K562 (cell line): Measurements from ENCODE around the gene GPR142. TPM values are rescaled to one million over a fixed set of nuclear protein-coding genes. Genes with fewer than 3 reads are reported as not detected.

Experiments
- BCOR ChIP-seq: fragments of 450-650 bp; IDR thresholded peaks from 2 replicates; pipeline ENCODE4 v1.6.1; 2016
- CC2D1A ChIP-seq: fragments of 450-650 bp; IDR thresholded peaks from 2 replicates; pipeline ENCODE4 v1.6.1; 2017; ENCODE audit warnings: mild to moderate bottlenecking
- CHD1 ChIP-seq: fragments of 200-600 bp; sonication (generic); IDR thresholded peaks from one replicate; pipeline ENCODE4 v1.6.1; 2012; ENCODE audit warnings: mild to moderate bottlenecking, moderate library complexity, low read length, inconsistent platforms
- CHD4 ChIP-seq: fragments of 200-600 bp; sonication (generic); IDR thresholded peaks from 3 replicates; pipeline ENCODE4 v1.6.1; 2012; ENCODE audit warnings: low read depth, mild to moderate bottlenecking, mixed read lengths, low read length, inconsistent platforms; ENCODE audit not compliant: insufficient read depth, insufficient replicate concordance, poor library complexity, severe bottlenecking
- CTBP1 ChIP-seq: fragments of 450-650 bp; IDR thresholded peaks from 2 replicates; pipeline ENCODE4 v1.6.1; 2016; ENCODE audit warnings: borderline replicate concordance
- DLX4 ChIP-seq: fragments of 250-450 bp; sonication (Bioruptor Pico); IDR thresholded peaks from 2 replicates; pipeline ENCODE4 v1.6.1; 2021; ENCODE audit warnings: mild to moderate bottlenecking
- DPF2 ChIP-seq: fragments of 450-650 bp; IDR thresholded peaks from 2 replicates; pipeline ENCODE4 v1.6.1; 2016
- ELF4 ChIP-seq: fragments of 450-650 bp; formaldehyde crosslinking; IDR thresholded peaks from 2 replicates; pipeline ENCODE4 v1.4.0; 2022; ENCODE audit warnings: missing genetic modification characterization
- GABPB1 ChIP-seq: sonication (generic); formaldehyde crosslinking; IDR thresholded peaks from 2 replicates; pipeline ENCODE4 v1.8.0; 2022; ENCODE audit warnings: mild to moderate bottlenecking, missing genetic modification reagents
- GTF2F1 ChIP-seq: IDR thresholded peaks from 2 replicates; pipeline ENCODE4 v1.6.1; 2011; ENCODE audit warnings: low read depth, low read length, improper control_type of control experiment
- NFXL1 ChIP-seq: fragments of 450-650 bp; formaldehyde crosslinking; IDR thresholded peaks from 2 replicates; pipeline ENCODE4 v1.4.0; 2021; ENCODE audit warnings: mild to moderate bottlenecking
- NR3C1 ChIP-seq: sonication (generic); formaldehyde crosslinking; IDR thresholded peaks from 2 replicates; pipeline ENCODE4 v1.8.1; 2022; ENCODE audit warnings: missing genetic modification reagents
- NR4A1 ChIP-seq, 2 experiments: fragments of 250-450 bp in 1 of 2; fragments of 450-650 bp in 1 of 2; sonication (Bioruptor Pico) in 1 of 2; IDR thresholded peaks; 2 replicates each; pipeline versions ENCODE4 v1.4.0 to v1.6.1; 2016 to 2020; ENCODE audit warnings: mild to moderate bottlenecking in 2 of 2, missing compliant biosample characterization in 1 of 2, missing genetic modification characterization in 1 of 2, moderate library complexity in 1 of 2
- SMARCA4 ChIP-seq: fragments of 450-650 bp; IDR thresholded peaks from 2 replicates; pipeline ENCODE4 v1.6.1; 2016
- STAG1 ChIP-seq: sonication (generic); formaldehyde crosslinking; IDR thresholded peaks from 2 replicates; pipeline ENCODE4 v1.5.0; 2020; ENCODE audit warnings: missing genetic modification reagents, borderline replicate concordance
- TARDBP ChIP-seq: fragments of 450-650 bp; IDR thresholded peaks from 2 replicates; pipeline ENCODE4 v1.6.1; 2016
- ZFP91 ChIP-seq: sonication (generic); formaldehyde crosslinking; IDR thresholded peaks from 2 replicates; pipeline ENCODE4 v1.8.0; 2022; ENCODE audit warnings: mild to moderate bottlenecking, missing genetic modification reagents
- ZNF165 ChIP-seq: fragments of 250-450 bp; sonication (Bioruptor Pico); IDR thresholded peaks from 2 replicates; pipeline ENCODE4 v1.4.0; 2020; ENCODE audit warnings: borderline replicate concordance
- ZNF668 ChIP-seq: fragments of 250-450 bp; sonication (Bioruptor Pico); IDR thresholded peaks from 2 replicates; pipeline ENCODE4 v1.8.0; 2022; ENCODE audit warnings: mild to moderate bottlenecking, inconsistent platforms
- ZNF707 ChIP-seq: fragments of 250-450 bp; sonication (Bioruptor Pico); conservative IDR thresholded peaks from 2 replicates; pipeline ENCODE4 v1.8.0; 2022; ENCODE audit warnings: inconsistent platforms, mild to moderate bottlenecking, moderate library complexity
- polyA plus RNA-seq, 8 experiments: library from polyadenylated mRNA; depleted of rRNA in 4 of 8; stranded (reverse) in 5 of 8; unstranded in 3 of 8; fragments of >200 nt; fragmentation: Nextera tagmentation in 2 of 8; fragmentation: Illumina TruSeq in 1 of 8; extraction: Ambion mirVana in 2 of 8; extraction: Trizol in 1 of 8; gene quantifications; 2 replicates each; pipeline versions ENCODE4 v1.2.1 to v1.2.3, GENCODE V29; 2011 to 2014; ENCODE audit warnings: inconsistent platforms in 1 of 8, missing spikeins in 1 of 8
- total RNA-seq, 7 experiments: library from RNA; depleted of rRNA in 6 of 7; stranded (reverse); fragments of >200 nt in 6 of 7; fragmentation: Illumina TruSeq in 2 of 7; extraction: Trizol in 2 of 7; gene quantifications; 2 replicates each; pipeline versions ENCODE4 v1.2.1 to v1.2.3, GENCODE V29; 2011 to 2021; ENCODE audit warnings: low replicate concordance in 1 of 7
- TF ChIP-seq, protein P1 (sequence below): fragments of 250-450 bp; sonication (Bioruptor Pico); IDR thresholded peaks from 2 replicates; pipeline ENCODE4 v1.5.0; 2020; ENCODE audit warnings: mild to moderate bottlenecking
- TF ChIP-seq, protein P2 (sequence below), 2 experiments: IDR thresholded peaks; 2 replicates each; pipeline ENCODE4 v1.6.1; 2012; ENCODE audit warnings: improper control_type of control experiment in 2 of 2, low read depth in 2 of 2, low read length in 2 of 2, borderline replicate concordance in 1 of 2
- TF ChIP-seq, protein P3 (sequence below): sonication (generic); formaldehyde crosslinking; IDR thresholded peaks from 2 replicates; pipeline ENCODE4 v1.8.1; 2023; ENCODE audit warnings: mild to moderate bottlenecking, missing genetic modification reagents

The GPR142 gene
- total and polyA plus RNA-seq, 9 of the 15 experiments (the other 6 are each of a cell fraction or from before 2014, with no cell fraction given): not detected

DNA sequence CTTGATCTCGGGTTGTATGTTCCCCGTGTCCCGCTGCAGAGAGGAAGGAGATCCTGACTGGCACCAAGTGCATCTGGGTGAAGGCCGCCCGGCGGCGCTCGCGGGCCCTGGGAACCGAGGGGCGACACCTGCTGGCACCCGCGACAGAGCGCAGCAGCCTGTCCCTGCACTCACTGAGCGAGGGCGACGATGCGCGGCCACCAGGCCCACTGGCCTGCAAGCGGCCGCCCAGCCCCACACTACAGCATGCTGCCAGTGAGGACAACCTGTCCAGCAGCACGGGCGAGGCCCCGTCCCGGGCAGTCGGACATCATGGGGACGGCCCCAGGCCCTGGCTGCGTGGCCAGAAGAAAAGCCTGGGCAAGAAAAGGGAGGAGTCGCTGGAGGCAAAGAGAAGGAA is 13.2 kb upstream of the GPR142 start (continued):
- TF ChIP-seq DPF2: no peak
- TF ChIP-seq SMARCA4: no peak
- no peak for TF ChIP-seq NFXL1 (CRISPR knock-in tag)
- no peak for TF ChIP-seq CC2D1A
- TF ChIP-seq GABPB1 (CRISPR knock-in tag): peak; percentile 36; the same call in 1 of the 2 replicates
- peak; percentile 60; the same call in 1 of the 2 replicates for TF ChIP-seq CTBP1
- TF ChIP-seq ZNF707 (CRISPR knock-in tag): no peak
- TF ChIP-seq, protein P1, sequence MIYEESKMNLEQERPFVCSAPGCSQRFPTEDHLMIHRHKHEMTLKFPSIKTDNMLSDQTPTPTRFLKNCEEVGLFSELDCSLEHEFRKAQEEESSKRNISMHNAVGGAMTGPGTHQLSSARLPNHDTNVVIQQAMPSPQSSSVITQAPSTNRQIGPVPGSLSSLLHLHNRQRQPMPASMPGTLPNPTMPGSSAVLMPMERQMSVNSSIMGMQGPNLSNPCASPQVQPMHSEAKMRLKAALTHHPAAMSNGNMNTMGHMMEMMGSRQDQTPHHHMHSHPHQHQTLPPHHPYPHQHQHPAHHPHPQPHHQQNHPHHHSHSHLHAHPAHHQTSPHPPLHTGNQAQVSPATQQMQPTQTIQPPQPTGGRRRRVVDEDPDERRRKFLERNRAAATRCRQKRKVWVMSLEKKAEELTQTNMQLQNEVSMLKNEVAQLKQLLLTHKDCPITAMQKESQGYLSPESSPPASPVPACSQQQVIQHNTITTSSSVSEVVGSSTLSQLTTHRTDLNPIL: no peak
- TF ChIP-seq STAG1 (CRISPR knock-in tag): peak; percentile 53; the same call in 1 of the 2 replicates
- no peak for TF ChIP-seq GTF2F1
- no peak for TF ChIP-seq ELF4 (CRISPR knock-in tag)
- TF ChIP-seq NR3C1 (CRISPR knock-in tag): no peak
- TF ChIP-seq TARDBP: no peak
- no peak for TF ChIP-seq ZFP91 (CRISPR knock-in tag)
- no peak for TF ChIP-seq CHD4
- TF ChIP-seq BCOR: no peak
- TF ChIP-seq, protein P2, sequence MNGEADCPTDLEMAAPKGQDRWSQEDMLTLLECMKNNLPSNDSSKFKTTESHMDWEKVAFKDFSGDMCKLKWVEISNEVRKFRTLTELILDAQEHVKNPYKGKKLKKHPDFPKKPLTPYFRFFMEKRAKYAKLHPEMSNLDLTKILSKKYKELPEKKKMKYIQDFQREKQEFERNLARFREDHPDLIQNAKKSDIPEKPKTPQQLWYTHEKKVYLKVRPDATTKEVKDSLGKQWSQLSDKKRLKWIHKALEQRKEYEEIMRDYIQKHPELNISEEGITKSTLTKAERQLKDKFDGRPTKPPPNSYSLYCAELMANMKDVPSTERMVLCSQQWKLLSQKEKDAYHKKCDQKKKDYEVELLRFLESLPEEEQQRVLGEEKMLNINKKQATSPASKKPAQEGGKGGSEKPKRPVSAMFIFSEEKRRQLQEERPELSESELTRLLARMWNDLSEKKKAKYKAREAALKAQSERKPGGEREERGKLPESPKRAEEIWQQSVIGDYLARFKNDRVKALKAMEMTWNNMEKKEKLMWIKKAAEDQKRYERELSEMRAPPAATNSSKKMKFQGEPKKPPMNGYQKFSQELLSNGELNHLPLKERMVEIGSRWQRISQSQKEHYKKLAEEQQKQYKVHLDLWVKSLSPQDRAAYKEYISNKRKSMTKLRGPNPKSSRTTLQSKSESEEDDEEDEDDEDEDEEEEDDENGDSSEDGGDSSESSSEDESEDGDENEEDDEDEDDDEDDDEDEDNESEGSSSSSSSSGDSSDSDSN (IDR thresholded peaks at IDR 0.05; ENCODE audit: borderline replicate concordance in 1 of 2, low read depth in 2 of 2, low read length in 2 of 2): no peak
- no peak for TF ChIP-seq ZNF165 (CRISPR knock-in tag)
- no peak for TF ChIP-seq DLX4 (CRISPR knock-in tag)
- TF ChIP-seq NR4A1 (CRISPR knock-in tag; IDR thresholded peaks at IDR 0.05): no peak
- no peak for TF ChIP-seq NR4A1 (tag; IDR thresholded peaks at IDR 0.05)
- no peak for TF ChIP-seq ZNF668
- no peak for TF ChIP-seq CHD1
- TF ChIP-seq, protein P3, sequence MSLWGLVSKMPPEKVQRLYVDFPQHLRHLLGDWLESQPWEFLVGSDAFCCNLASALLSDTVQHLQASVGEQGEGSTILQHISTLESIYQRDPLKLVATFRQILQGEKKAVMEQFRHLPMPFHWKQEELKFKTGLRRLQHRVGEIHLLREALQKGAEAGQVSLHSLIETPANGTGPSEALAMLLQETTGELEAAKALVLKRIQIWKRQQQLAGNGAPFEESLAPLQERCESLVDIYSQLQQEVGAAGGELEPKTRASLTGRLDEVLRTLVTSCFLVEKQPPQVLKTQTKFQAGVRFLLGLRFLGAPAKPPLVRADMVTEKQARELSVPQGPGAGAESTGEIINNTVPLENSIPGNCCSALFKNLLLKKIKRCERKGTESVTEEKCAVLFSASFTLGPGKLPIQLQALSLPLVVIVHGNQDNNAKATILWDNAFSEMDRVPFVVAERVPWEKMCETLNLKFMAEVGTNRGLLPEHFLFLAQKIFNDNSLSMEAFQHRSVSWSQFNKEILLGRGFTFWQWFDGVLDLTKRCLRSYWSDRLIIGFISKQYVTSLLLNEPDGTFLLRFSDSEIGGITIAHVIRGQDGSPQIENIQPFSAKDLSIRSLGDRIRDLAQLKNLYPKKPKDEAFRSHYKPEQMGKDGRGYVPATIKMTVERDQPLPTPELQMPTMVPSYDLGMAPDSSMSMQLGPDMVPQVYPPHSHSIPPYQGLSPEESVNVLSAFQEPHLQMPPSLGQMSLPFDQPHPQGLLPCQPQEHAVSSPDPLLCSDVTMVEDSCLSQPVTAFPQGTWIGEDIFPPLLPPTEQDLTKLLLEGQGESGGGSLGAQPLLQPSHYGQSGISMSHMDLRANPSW (CRISPR knock-in tag): no peak
